ENCODE measurements around the gene C2orf72. TPM values are rescaled to one million over a fixed set of nuclear protein-coding genes. Genes with fewer than 3 reads are reported as not detected.

The C2orf72 gene
- total and polyA plus RNA-seq, 2 of the 13 experiments (the other 11 are each of a cell fraction or from before 2014, with no cell fraction given), result 147 to 203 TPM

DNA sequence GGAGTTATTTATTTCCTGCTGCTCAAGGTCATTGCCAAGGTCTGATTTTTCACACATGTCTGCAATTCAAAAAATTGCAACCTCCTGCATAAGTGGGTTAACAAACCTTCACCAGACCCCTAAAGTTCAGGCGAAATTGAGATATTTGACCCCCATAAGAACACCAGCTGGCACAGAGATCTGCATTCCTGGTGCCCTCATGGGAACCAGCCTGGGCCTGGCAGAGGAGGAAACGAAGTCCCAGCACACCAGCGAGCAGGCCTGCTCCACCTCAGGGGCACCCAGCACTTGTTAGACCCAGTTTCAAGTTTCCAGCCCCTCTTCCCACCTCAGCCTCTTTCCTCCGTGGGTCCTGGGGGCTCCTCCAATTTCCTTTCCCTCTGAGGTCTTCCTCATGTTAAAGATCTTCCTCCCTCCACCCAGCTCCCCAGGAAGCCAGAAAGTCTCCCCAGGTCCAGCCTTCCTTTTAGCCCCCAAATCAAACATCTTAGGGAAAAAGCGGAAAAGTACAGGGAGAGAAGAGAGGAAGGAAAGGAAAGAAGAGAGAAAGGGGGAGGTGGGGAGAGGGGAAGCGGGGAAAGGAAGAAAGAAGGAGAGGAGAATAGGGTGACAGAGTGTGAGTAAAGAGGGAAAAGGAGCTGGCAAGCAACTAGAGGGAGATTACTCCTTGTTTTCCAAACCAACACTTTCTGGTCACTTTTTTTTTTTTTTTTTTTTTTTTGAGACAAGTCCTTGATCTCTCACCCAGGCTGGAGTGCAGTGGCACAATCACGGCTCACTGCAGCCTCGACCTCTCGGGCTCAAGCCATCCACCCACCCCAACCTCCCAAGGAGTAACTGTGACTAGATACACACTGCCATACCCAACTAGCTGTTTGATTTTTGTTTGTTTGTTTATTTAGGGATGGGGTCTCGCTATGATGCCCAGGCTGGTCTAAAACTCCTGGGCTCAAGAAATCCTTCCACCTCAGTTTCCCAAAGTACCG is 3.9 kb upstream of the C2orf72 start:
- Histone ChIP-seq H3K9ac (ENCODE audit: insufficient read depth, low read depth, low read length) (peak overlapping the region; percentile 14), H4K20me1 (ENCODE audit: insufficient read depth, low read length) (no peaks in the 10 kb centered on the region), H3K9me3 (ENCODE audit: low read length) (no peaks in the 10 kb centered on the region), H3K4me2 (ENCODE audit: low read depth, low read length) (peak overlapping the region; percentile 70), H2AFZ (ENCODE audit: low read length) (no peak overlapping the region), H3K36me3 (replicated peaks in 1 of 2; ENCODE audit: control insufficient read depth in 1 of 2, insufficient read depth in 2 of 2, low read length in 2 of 2) (no peaks in the 10 kb centered on the region), H3K4me1 (ENCODE audit: insufficient read depth, low read length) (peaks cover 62% of the 10 kb centered on the region), H3K4me3 (replicated peaks in 1 of 3; ENCODE audit: insufficient read depth in 1 of 3, low read depth in 2 of 3, low read length in 3 of 3) (peak overlapping the region in 2 of 3 experiments; percentile 2 to 21; a peak in 2 of 6 replicates), H3K27me3 (ENCODE audit: control insufficient read depth in 1 of 2, insufficient read depth in 2 of 2, low read length in 2 of 2) (no peaks in the 10 kb centered on the region; a peak in 1 of 5 replicates), H3K27ac (ENCODE audit: extremely low read length, insufficient read depth, low read length) (peak overlapping the region; percentile 89), H3K79me2 (ENCODE audit: insufficient read depth, low read length) (peaks cover 17% of the 10 kb centered on the region)
- CTCF ChIA-PET (ENCODE audit: low intra/inter-chr PET ratio, low total read pairs), result no interaction called here
- FAIRE-seq (peak; percentile 80), ATAC-seq (peak; percentile 32), DNase-seq (ENCODE audit: low spot score) (no peak)
- in situ Hi-C loops (cut with HindIII; ENCODE audit: extremely low pct_ligation_motif_present, low pct_unique_long_range_greater_than_20kb) (no loop called here), intact Hi-C loops (cut with micrococcal nuclease; ENCODE audit: unreplicated experiment) (loop anchor here (1.0 to 2.0 kb wide), 2 partner anchors 17 kb away; no protein-coding TSS in a partner anchor)
- BruUV-seq (replicated peaks), result no TSS peak
- 39% methylated on average over 11 of the region's 11 CpGs for WGBS (ENCODE audit: low lambda C conversion rate)
- POLR2A ChIA-PET, result interaction anchor here (1.2 to 5.1 kb wide), 2 partner anchors 14 to 18 kb away, joined by 5 to 66 read pairs; no protein-coding TSS in a partner anchor
- TF ChIP-seq ZZZ3 (CRISPR knock-in tag; IDR thresholded peaks at IDR 0.05; ENCODE audit: borderline replicate concordance) (no peak), CHD4 (IDR thresholded peaks at IDR 0.05; ENCODE audit: borderline replicate concordance, low read length) (peak; percentile 47; the same call in 1 of the 2 replicates), FOXK2 (IDR thresholded peaks at IDR 0.05) (no peak), NFYC (CRISPR knock-in tag; IDR thresholded peaks at IDR 0.05) (no peak), ZMYM3 (CRISPR knock-in tag; IDR thresholded peaks at IDR 0.05) (0 out of 2 replicates have a peak, but pooled peaks have one; percentile 60), HNRNPK (IDR thresholded peaks at IDR 0.05; ENCODE audit: low read depth, low read length, poor library complexity, severe bottlenecking) (peak; percentile 75), TFAP4 (IDR thresholded peaks at IDR 0.05; ENCODE audit: borderline replicate concordance, low read depth) (no peak), ZXDC (CRISPR knock-in tag; IDR thresholded peaks at IDR 0.05) (no peak), HCFC1 (IDR thresholded peaks at IDR 0.05; ENCODE audit: low read depth, low read length) (no peak), NFYB (CRISPR knock-in tag; IDR thresholded peaks at IDR 0.05) (no peak)
- TF ChIP-seq, protein P1, sequence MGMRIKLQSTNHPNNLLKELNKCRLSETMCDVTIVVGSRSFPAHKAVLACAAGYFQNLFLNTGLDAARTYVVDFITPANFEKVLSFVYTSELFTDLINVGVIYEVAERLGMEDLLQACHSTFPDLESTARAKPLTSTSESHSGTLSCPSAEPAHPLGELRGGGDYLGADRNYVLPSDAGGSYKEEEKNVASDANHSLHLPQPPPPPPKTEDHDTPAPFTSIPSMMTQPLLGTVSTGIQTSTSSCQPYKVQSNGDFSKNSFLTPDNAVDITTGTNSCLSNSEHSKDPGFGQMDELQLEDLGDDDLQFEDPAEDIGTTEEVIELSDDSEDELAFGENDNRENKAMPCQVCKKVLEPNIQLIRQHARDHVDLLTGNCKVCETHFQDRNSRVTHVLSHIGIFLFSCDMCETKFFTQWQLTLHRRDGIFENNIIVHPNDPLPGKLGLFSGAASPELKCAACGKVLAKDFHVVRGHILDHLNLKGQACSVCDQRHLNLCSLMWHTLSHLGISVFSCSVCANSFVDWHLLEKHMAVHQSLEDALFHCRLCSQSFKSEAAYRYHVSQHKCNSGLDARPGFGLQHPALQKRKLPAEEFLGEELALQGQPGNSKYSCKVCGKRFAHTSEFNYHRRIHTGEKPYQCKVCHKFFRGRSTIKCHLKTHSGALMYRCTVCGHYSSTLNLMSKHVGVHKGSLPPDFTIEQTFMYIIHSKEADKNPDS (CRISPR knock-in tag; IDR thresholded peaks at IDR 0.05), result no peak
- TF ChIP-seq, protein P2, sequence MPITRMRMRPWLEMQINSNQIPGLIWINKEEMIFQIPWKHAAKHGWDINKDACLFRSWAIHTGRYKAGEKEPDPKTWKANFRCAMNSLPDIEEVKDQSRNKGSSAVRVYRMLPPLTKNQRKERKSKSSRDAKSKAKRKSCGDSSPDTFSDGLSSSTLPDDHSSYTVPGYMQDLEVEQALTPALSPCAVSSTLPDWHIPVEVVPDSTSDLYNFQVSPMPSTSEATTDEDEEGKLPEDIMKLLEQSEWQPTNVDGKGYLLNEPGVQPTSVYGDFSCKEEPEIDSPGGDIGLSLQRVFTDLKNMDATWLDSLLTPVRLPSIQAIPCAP (CRISPR knock-in tag; IDR thresholded peaks at IDR 0.05; ENCODE audit: low read depth), result no peak
- TF ChIP-seq, protein P3, sequence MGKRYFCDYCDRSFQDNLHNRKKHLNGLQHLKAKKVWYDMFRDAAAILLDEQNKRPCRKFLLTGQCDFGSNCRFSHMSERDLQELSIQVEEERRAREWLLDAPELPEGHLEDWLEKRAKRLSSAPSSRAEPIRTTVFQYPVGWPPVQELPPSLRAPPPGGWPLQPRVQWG (CRISPR knock-in tag; IDR thresholded peaks at IDR 0.05; ENCODE audit: borderline replicate concordance, low read depth), result no peak
- TF ChIP-seq, protein P4, sequence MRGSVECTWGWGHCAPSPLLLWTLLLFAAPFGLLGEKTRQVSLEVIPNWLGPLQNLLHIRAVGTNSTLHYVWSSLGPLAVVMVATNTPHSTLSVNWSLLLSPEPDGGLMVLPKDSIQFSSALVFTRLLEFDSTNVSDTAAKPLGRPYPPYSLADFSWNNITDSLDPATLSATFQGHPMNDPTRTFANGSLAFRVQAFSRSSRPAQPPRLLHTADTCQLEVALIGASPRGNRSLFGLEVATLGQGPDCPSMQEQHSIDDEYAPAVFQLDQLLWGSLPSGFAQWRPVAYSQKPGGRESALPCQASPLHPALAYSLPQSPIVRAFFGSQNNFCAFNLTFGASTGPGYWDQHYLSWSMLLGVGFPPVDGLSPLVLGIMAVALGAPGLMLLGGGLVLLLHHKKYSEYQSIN (CRISPR knock-in tag; IDR thresholded peaks at IDR 0.05; ENCODE audit: borderline replicate concordance), result no peak

Measured in HepG2 (cell line).